ENCODE results near the gene USF2.

The USF2 gene

GRCh38 chr19:35317464-35318043 is 48.8 kb downstream of the USF2 start:
- no peak for DNase-seq (ENCODE audit: low read depth)

DNA sequence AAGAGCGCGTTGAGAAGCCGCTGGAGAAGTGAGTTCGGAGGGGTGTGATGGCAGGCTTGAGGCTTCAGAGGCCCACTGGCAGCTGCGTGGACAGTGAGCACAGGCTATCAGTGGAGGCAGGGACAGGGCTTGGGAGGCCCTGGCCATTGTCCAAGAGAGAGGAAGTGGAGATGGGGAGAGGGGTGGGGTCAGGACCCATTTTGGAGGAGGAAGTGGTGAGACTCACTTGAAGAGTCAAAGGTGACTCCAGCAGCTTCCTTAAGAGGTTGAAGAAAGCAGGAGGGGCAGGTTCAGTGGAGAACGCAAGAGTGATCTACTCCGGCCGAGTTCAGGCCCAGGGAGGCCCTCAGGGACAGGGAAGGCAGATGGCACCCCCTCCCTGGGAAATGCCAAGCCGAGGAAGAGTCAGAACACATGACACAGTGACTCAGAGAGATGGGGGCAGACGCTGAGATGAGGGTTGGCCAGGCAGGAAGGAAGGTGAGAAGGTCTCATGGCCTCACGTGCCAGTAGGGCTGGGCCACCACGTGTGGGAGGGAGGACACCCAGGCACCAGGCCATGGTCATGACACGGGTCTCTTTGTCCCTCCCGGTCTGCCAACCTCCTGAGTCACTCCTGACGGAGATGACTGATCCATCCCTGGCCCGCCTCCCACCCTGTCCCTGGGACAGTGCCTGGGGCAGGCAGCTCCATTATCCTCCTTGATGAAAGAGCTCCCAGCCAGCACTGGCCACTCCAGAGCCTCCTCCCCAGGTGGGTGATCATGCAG is 50.1 kb downstream of the USF2 start:
- DNase-seq (ENCODE audit: low read depth), result no peak

DNA sequence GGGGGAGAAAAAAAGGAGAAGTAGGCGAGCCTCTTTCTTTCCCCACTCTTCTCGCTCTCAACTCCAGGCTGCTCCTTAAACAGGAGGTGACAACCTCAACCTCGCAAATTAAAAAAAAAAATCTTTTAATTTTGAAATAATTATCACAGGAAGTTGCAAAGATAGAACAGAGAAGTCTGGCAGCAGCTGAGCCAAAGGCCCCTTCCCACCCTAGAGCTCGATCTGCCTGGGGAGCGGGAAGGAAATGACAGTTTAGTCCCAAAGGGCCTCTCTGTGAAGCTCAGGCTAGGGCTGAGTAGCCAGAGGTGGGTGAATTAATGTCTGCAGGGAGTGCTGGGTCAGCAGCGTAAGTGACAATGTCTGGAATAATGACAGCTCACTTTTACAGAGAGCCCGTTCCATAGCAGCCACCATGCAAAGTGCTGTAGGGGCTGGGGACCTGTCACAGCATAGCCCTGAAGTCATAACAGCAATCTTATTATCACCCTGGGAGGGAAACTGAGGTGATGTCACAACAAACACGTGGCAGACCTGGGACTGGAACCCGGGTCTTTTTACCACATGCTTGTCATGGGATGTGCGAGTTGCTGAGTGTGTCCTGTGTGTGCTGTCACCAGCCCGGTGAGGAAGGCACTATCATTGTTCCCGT is 51.4 kb downstream of the USF2 start:
- DNase-seq (ENCODE audit: low read depth), result no peak

- DNase-seq (ENCODE audit: low read depth), result no peak
These were observed 52.5 kb downstream of the USF2 start for GRCh38 chr19:35321291-35321690.

GRCh38 chr19:35322014-35322413 is 53.3 kb downstream of the USF2 start:
- DNase-seq (ENCODE audit: low read depth), result no peak

DNA sequence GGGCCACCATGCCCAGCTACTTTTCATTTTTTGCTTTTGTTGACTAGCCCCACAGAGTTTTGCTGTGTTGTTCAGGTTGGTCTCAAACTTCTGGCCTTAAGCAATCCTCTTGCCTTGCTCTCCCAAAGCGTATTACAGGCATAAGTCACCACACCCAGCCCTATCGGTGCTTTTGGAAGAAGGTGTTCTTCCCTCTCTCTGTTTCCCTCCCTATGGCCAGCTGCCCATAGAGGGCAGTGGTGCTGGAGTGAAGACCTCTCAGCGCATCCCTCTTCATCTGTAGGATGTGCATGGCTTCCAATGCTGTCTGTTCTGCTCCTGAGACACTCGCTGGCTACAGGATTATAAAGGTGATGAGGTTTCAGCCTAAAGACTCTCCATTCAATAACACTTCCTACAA is 58.9 kb downstream of the USF2 start:
- DNase-seq (ENCODE audit: low read depth), result no peak

- no peak for DNase-seq (ENCODE audit: low read depth)
These were observed 60.1 kb downstream of the USF2 start, which contains the start of gene CD22 for GRCh38 chr19:35328851-35329285. Gene CD22 (plus strand): TSS chr19:35329187. CDS start chr19:35332041, 2,854 bp downstream.

DNA sequence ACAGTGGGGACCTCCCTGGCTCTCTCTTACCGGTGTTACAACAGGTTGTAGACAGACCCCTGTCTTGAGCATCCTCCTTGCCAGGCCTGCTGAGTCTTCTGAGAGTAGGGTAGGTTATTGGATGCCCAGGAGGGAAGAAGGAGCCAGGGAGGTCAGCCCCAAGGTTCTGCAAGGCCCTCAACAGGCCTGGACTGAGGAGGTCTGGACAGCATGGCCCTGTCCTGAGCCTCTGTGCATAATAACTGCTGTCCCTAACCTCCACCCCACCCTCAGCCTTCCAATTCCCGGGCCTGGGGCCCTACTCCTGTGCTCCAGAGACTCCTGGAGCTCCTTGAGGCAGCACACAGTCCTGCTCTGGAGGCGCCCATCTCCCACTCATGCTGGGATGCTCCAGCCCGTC is 60.6 kb downstream of the USF2 start:
- DNase-seq (ENCODE audit: low read depth), result no peak
